Measurements from ENCODE around the gene LMO1.
A peak's percentile ranks its signal among the peaks of the same experiment; 100 is the strongest.

LMO1 gene

DNA sequence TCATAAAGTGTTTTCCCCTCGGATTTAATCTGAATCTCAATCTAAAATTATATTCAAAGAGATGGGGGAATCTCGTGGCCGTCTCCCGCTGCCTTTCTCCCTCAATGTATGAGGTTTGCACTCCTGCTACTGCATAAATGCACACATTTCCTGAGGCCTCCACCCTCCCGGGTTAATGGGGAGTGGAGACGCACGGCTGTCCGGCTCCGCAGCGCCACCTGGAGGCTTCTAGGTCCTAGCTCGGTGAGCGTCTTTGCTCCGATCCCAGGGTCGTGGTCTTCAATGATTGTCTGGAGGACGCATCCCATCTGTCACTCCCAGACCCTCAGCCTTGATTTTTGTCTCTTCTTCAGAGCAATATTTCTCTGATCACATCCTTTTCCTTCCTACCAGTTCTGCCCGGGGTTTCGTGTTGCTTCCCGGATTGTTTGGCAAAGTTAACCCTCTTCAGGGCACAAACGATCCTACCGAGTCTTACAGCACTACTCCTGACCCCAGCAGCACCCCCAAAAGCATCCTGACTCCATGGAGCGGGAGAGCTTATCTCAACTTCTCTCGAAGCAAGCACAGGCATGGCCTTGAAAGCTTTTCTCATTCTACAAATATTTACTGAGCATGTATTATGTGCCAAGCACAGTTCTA, at the start of gene LMO1:
TSS of gene LMO1 (minus strand) at position 110 of the 642 bp plus-strand sequence. CDS start 516 bp downstream, outside the sequence.
- peak; percentile 88 for DNase-seq

DNA sequence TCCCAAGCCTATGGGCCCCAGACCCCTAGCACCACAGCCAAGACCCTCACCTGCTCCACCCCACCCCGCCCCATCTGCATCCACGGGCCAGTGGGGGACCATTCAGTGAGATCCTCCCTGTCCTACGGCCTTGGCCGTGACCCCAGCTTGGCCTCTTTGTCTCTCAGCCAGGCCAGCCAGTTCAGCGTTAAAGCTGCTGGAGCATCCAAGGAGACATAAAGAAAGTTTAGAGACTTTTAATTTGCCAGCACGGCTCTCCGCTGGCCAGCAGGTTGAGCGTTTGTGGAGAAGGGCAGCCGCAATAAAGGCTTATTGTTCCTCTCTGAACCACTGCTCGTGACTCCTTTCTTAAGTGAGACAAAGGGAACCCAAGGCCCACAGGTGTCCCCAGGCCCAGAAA, 49.3 kb upstream of the LMO1 start:
- no peak for DNase-seq

DNA sequence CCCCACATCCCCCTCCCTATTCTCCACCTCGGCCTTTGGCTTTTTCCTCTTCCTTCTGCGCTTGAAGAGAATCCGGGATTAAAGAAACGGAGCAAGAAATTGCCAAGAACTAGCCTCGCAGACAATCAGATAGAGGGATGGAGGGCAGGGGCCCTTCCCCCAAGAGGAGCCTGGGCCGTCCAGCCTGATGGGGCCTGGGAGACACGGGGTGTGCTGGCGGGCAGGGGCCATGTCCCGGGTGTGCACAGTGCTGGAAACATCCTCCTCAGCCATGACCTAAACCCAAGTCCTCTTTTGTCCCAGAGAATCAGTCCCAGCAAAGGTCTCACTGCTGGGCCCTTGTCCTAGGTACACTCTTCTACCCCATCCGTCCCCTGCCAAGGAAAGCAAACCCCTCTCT, 47.7 kb upstream of the LMO1 start:
- no peak for DNase-seq

DNA sequence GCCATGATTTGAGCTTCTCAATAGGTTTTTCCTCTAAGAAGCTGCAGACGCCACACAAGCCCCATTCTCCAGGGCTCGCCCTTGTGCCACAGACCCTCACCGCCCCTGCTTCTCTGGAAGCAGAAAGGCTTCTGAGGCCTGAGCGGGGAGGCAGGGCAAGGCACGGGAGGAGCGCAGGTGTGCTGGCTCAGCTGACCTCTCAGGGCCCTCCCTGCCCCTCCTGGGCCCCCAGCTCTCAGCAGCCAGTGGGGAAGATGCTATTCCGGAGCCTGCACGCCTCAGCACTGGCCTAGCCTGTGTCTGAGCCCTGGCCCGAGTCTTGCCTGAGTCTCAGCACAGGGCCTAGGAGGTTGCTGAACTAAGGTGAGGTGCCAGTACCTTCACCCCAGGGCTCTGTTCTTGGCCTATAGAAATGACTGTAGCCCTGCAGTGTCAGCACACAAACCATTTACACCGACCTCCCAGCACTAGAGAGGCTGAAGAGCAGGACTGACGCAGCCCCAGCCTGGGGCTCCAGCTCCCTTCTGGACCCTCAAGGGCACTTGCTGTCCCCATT, 47.1 kb upstream of the LMO1 start:
- no peak for DNase-seq

DNA sequence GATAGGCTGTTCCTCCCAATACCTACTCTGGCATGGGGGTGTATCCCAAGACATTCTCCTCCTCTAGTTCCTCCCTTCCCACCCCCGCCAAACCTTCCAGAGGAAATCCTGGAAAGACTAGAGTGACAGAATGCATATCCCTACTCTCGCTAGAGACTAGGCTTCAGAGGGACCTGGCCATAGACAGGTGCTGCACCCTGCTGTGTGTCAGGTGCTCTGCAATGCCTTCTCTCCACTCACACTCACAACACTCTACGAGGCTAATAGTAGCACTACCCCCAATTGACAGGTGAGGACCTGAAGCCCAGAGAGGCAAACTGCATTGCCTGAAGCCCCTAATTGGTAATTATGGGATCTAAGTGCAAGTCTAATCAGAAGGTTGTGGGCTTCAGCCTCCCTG, 46.2 kb upstream of the LMO1 start:
- DNase-seq = no peak

DNA sequence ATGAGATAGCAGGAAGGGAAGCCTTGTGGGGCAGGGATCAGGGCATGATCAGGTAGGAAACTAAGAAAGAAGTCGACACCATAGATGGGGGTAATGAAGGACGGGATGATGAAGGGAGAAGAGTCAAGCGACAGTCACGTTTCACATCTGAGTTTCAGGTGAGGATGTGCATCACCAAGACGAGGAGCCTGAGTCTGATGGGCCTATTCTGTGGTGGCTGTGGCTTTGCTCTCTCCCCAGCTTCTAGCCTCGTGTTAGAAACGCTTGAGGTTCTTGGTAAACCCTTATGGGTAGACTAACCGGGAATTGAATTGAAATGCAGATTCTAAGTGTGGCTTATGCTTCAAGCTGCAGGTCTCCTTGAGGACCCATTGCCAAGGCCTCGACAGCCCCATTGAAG, 45.6 kb upstream of the LMO1 start:
- DNase-seq = no peak

DNA sequence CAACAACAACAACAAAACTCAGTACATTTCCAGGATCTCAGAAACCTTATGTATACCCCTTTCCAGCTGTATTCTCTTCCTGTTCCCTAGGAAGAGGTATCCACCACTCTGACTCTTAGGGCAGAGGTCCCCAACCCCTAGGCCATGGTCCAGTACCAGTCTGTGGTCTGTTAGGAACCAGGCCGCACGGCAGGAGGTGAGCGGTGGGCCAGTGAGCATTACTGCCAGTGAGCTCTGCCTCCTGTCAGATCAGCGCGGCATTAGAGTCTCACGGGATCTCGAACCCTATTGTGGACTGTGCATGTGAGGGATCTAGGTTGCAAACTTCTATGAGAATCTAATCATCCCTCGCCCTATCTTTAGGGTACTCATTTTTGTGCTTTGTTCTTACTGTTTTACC, 43.9 kb upstream of the LMO1 start:
- DNase-seq = no peak

DNA sequence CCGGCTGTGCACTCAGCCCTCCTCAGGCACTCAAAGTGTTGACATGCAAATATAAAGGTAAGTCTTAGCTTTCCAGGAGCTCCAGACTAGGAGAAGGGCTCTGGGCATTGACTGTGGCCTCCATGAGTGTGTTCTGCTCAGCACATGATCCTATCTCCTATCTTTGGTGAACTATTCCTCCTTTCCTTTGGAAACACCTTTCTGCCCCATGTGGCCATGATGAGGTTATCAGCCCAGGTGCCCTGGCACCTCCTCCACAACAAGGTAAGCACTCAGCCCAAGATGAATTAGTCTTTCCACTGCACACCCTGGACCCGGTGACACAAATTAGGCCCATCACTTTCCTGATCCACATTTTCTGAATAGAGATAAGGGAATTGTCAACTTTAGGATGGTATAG, 37.9 kb upstream of the LMO1 start:
- no peak for DNase-seq

DNA sequence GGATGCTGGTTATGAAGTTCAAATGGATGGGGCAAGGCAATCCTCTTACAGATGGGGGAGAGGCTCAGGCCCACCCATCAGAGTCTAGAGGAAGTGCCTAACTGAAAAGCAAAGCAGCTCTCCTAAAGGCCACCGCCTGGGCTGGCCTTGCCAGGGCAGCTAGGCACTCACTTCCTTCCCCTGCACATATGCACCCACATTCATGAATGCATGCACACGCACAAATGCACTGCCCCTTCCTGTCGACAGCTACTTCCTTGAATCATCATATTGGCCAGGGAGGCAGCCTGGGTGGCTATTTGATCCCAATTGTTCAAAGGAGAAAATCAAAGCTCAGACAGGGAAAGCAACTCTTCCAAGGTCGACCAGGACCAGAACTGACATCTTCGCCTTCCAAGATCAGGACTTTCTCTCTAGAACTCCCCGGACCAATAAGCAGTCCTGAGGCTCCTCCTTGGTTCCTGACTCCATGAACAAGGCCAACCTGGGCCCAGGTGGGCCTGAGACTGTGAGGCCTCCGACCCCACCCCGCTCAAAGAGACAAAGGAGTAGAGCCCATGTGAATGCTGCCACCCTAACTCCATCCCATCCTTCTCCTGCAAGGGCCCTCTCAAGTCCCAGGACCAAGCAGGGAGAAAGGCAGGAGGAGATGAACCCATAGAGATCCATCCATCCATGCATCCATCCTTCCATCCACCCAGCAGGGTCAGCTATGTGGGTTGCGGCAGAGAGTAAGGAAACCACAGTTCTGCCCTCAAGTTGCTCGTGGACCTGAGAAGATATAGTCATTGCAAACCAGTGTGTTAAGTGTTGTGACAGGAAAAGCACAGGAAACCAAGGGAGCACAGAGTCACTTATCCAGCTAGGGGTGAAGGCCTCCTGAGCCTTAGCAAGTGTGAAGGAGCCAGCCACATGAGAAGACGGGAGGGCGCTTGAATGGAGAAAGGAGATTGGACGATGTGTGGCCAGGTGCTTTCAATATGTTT, 35.4 kb upstream of the LMO1 start:
- DNase-seq = no peak

DNA sequence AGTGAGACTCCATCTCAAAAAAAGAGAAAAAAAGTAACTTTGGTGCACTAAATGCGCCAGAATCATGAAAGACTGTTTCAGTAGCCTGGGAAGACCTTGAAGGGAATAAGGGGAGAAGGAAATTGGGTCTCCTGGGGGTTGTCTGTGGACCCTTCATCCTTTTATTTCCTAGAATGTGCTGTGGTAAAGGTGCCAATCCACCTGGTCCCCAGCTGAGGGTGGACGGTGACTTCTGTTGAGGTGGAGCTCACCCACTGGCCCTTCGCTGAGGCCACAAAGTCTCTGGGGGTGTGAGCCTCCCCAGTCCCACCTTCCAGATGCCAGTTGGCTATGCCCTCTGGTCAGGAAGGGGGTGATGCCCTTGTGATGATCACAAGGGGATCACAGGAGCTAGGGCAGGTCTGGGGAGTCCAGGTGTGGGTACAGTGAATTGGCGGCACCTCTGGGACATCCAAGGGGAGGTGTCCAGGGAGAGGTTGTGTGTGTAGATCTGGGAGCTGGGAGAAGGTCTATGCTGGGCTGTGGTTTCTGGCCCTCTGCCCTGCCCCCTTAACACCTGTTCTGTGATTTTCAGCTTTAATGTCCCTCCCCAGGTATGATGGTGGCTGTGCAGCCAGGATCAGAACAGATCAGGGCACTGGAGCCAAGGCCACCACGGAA, 34.2 kb upstream of the LMO1 start:
- no peak for DNase-seq

DNA sequence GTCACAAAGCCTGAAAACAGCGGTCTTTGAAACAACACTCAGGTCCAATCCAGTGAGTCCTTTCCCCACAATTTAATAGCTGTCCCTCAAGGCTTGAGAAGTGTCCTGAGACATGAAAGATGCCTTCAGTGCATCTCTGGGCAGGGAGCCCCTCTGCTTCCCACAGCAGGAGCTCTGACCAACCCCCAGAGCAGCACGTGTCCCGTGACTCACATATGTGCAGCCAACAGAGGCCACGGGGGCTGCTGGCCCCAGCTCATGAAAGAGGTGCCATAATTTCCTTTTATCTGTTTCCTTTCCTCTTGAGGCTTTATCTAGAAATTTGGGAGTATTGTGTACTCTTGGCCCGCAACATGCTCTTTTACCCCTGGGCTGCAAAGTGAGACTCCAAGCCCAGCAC, 33.2 kb upstream of the LMO1 start:
- no peak for DNase-seq

DNA sequence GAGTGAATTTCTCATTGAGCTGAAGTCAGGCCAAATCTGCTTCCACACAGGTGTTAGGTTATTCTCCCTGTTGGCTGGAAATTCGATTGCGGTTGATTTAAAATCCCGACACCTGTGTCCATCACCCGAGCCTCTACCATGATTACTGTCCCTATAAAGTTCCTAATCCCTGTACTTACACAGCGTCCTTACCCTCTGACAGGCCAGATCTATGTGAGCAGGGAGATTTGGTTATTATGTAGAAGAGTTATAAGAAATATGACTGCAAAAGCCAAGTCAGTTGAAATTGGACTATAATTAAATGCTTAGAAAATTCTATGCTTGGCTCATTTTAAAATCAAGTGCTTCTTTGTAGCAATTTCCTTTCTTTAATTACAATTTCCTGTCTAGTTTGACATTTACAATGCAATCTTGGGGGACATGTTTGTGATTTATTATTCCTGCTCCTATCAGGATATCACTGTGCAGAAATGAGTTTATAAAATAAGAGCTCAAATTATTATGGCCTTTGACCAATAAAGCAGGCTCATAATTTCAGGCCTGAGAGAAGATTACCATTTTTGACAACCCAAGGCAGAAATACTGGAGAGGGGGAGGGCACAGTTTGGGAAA, 32.5 kb upstream of the LMO1 start:
- DNase-seq = no peak

DNA sequence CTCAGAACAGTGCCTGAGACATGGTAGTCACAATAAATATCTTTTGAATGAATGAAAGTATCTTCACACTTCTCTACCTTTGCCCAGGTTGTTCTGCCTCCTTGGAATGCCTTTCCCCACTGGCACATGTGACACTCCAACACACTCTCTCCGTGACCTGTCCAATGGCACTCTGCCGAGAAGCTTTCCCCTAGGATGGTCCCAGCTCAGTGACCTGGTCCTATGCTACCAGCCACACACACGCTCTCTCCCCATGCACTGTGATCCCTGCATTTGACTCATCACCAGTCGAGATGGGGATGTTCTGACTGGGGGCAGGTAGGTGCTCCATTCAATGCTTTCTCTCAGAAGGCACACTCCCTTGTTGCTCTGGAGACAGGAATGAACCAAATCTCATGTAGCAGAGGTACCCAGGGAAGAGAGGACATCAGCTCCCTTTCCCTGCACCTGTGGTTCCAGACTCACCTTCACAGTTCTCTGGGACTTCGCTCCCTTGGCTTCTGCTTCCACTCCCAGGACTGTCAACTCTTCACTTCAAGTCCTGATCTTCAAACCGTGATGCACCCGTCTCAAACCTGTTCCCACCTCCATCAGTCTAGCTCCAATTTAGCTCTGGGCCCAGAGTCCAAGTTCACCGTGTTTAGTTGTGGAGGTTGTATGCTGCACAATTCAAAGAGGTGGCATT, 30.7 kb upstream of the LMO1 start:
- no peak for DNase-seq

DNA sequence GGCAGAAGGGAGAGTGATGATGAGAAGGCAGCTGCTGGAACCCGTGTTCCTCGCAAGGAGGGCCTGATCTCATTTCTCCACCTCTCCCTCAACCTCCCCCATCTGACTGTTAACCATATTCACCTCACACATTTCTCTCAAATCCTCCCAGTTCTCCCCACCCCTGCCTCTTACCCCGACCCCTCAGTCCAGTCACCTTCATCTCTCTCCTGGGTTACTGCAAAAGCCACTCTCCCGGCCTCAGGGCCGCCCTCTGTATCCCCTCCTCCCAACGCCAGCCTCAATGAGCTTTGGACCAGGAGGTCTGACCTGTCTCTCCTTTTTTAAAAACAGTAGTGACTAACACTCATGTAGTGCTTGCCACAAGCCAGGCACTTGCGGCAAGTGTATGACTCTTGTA, 29.5 kb upstream of the LMO1 start:
- DNase-seq = no peak

DNA sequence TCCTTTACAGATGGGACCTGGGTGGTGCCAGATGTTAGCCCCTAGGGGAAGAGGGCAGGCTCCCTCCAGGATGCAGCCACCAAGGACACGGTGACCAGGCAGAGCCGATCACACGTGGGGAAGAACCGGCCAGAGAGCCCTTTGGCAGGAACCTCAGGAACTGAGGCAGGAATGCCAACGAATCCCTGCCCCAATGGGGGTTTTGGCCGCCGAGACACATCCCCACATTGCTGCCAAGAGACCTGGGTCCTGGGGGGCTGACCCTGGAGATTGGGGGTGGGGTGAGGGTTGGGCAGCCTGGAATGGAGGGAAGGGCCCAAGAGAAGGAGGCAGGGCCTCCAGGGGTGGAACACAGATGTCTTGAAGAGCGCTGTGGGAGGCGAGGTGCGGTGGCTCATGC, 28.7 kb upstream of the LMO1 start:
- DNase-seq = no peak

DNA sequence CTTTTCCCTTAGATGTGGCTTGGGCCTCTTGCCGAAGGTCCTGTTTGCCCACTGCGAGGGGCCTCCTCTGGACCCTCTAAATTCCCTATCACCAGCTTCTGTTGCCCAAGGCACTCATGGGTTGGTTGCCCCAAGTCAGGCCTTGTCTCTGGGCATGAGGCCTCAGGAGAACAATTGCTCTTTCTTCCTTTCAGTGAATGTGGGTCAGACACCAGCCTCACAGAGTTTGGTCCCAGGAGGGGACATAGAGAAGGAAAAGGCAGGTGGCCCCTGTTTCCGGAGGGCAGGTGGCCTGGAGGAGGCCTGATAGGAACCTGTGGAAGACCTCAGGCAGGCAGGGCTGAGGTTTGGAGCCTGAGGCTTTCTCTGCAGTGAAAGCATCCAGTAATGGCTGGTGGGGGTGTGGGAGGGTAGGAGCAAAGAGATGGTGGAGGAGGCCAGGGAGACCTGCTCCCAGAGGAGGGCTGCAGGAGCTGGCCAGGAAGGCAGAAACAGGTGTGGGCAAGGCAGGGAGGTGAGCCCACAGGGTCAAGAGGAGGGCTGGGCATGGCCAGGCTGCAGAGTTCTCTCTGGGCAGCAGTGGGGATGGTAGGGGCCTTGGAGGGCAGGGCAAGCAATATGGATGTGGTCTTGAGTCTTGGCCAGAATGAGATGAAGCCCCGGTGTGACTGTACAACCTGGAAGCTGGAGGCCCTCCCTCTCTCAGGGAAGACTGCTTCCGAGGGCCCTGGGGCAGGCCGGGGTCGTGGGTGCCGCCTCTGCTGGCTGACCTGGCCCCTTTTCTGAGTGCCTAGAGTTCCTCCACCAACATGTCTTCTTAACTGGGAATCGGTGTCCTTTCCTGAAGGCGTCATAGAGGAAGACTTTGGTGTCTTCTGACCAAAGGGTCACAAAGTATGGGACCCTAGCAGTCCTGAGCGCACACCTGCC, 28.0 kb upstream of the LMO1 start:
- DNase-seq = no peak

DNA sequence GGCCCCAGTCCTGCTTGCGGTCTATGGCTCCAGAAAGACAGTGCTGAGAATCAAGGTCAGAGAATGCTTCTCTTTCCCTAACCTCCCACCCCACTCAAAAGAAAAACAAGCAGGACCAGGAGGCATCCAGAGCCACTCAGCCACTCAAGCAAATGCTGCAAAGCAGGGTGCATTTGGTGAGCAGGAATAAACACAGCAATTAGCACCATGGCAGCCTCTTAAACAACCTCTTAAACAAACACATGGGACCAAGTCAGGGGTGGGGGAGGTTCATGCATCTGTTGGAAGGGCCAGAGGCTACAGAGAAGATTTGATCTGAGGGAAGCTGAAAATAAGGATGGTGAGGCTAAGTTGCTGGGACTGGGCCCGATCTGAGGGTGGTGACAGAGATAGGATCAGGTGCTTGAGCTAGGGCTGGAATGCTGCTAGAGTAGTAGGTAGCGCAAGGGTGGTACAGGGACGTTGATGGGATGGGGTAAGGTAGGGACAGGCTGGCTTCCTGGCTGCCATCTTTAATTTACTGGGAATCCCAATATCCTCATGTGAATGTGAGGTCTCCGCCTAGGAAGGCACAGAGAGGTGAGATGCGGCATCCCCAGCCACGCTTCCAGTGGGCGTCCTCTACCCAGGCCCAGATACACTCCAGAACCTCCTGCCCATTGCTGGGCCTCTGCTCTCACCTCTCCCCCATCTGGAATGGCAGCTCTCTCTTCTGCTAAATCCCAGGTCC, 26.6 kb upstream of the LMO1 start:
- no peak for DNase-seq

DNA sequence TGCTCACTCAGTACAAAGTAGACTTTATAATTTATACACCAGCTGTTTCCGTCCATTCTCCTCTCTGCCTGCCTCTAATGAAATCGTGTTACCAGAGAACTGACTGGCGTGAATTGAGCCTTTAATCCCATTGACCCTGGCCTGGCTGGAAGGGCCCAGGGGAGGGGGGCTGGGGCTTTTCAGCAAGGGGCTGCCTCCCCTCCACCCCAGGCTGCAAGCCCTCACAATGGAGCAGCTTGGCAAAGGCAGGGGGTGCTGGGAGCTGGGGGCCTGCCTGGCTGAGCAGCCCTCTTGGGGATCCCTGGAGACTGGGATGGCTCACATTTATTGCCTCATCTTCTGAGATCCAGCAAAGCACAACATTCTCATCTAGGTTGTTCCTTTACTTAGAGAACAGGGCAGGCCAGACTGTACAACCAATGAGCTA, 25.8 kb upstream of the LMO1 start:
- no peak for DNase-seq

DNA sequence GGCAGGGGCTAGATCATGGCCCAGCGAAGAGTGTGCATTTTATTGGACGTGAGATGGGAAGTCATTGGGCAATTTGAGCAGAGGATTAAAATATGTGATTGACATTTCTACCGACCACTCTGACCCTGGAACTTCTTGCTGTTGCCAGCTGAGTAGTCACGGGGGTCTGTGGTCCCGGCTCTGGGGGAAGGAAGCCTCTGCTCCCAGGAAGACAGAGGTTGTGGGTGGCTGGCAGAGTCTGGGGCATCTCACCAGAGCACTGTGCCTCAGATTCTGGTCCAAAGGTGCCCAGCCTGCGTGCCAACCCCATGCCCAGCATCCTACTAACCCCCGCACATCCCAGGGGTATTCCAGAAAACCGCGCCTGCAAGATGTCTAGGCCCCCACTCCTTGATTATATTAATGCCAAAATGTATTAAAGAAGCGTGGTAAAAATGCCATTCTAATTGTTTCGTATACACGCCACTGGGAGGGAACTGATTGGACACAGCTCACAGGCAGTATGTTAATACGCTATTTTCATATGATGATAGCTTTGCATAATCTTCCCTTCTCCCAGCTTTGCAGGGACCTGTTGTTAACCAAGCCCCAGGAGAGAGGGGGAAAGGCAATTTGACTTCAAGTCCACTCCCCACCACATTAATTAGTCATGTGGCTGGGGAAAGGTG, 25.3 kb upstream of the LMO1 start:
- DNase-seq = no peak

All from stimulated activated CD4-positive, alpha-beta T cell treated with anti-CD3 and anti-CD28 coated beads, Interleukin-15, amount 100 ng/mL, for 24 hours (primary cell).